HUES64 (cell line): ENCODE measurements around the gene ARPP21.
"Not testable (repeated sequence)": the region's sequence is repeated elsewhere in the genome, so short reads cannot be mapped to it uniquely, and the experiment has no call there.

Experiments used
- H3K27ac ChIP-seq: 2 replicates; pipeline ENCODE4 v1.7.0; 2013; ENCODE audit warnings: low read depth, low read length, inconsistent platforms
- H3K27me3 ChIP-seq: 2 replicates; pipeline ENCODE4 v1.6.1; 2013; ENCODE audit warnings: mild to moderate bottlenecking, low read length; ENCODE audit not compliant: insufficient read depth
- H3K36me3 ChIP-seq: 2 replicates; pipeline ENCODE4 v1.6.1; 2013; ENCODE audit warnings: mild to moderate bottlenecking, low read length; ENCODE audit not compliant: insufficient read depth
- H3K4me1 ChIP-seq: 2 replicates; pipeline ENCODE4 v1.6.1; 2013; ENCODE audit warnings: mild to moderate bottlenecking, low read length, moderate library complexity; ENCODE audit not compliant: insufficient read depth
- H3K4me3 ChIP-seq: 2 replicates; pipeline ENCODE4 v1.5.1; 2013; ENCODE audit warnings: mild to moderate bottlenecking, low read length, moderate library complexity
- H3K9ac ChIP-seq: 2 replicates; pipeline ENCODE4 v1.6.1; 2013; ENCODE audit warnings: mild to moderate bottlenecking, low read depth, low read length
- H3K9me3 ChIP-seq: 2 replicates; pipeline ENCODE4 v1.6.1; 2013; ENCODE audit warnings: low read depth, low read length; ENCODE audit not compliant: insufficient read depth
- WGBS: fragments of 150-250, 120-280 bp; methylation state at CpG from one replicate; pipeline ENCODE4 v1.1.7; 2013; ENCODE audit warnings: missing lambda C conversion rate; 5-methylcytosine and 5-hydroxymethylcytosine counted together

The ARPP21 gene

GRCh38 chr3:35620238-35620637 lies 19.1 kb upstream of the ARPP21 start:
- not testable (repeated sequence) for H3K9me3 ChIP-seq, H3K4me3 ChIP-seq, H3K27ac ChIP-seq, H3K9ac ChIP-seq, H3K27me3 ChIP-seq, H3K4me1 ChIP-seq, H3K36me3 ChIP-seq
- WGBS: 100% methylated on average over 1 of the region's 2 CpGs

- no peaks in the 10 kb centered on the region for H3K4me1 ChIP-seq
- 93% methylated on average over 2 of the region's 2 CpGs for WGBS
These were observed 14.6 kb upstream of the ARPP21 start for GRCh38 chr3:35624698-35625097.

GRCh38 chr3:35633332-35634124 lies 5.8 kb upstream of the ARPP21 start:
- 39% methylated on average over 2 of the region's 4 CpGs for WGBS
- no peak overlapping the region for H3K27ac ChIP-seq
- no peaks in the 10 kb centered on the region for H3K36me3 ChIP-seq
- peaks cover 15% of the 10 kb centered on the region for H3K27me3 ChIP-seq
- no peaks in the 10 kb centered on the region for H3K4me1 ChIP-seq
- H3K4me3 ChIP-seq: no peak overlapping the region
- peaks cover 5% of the 10 kb centered on the region; the same call in 1 of the 2 replicates for H3K9me3 ChIP-seq
- no peak overlapping the region for H3K9ac ChIP-seq

More at GRCh38 chr3:35624698-35625097, 14.6 kb upstream of the ARPP21 start:
- no peaks in the 10 kb centered on the region for H3K36me3 ChIP-seq
- no peaks in the 10 kb centered on the region for H3K9me3 ChIP-seq
- H3K9ac ChIP-seq: no peak overlapping the region
- H3K27me3 ChIP-seq: no peaks in the 10 kb centered on the region
- no peak overlapping the region for H3K4me3 ChIP-seq
- no peak overlapping the region for H3K27ac ChIP-seq

GRCh38 chr3:35635407-35635806 lies 3.9 kb upstream of the ARPP21 start:
- Histone ChIP-seq H3K9ac (no peak overlapping the region), H3K4me3 (no peak overlapping the region), H3K27me3 (peaks cover 34% of the 10 kb centered on the region), H3K27ac (no peak overlapping the region), H3K4me1 (no peaks in the 10 kb centered on the region), H3K36me3 (no peaks in the 10 kb centered on the region), H3K9me3 (peaks cover 7% of the 10 kb centered on the region; the same call in 1 of the 2 replicates)
- WGBS: 82% methylated on average over 3 of the region's 3 CpGs

DNA sequence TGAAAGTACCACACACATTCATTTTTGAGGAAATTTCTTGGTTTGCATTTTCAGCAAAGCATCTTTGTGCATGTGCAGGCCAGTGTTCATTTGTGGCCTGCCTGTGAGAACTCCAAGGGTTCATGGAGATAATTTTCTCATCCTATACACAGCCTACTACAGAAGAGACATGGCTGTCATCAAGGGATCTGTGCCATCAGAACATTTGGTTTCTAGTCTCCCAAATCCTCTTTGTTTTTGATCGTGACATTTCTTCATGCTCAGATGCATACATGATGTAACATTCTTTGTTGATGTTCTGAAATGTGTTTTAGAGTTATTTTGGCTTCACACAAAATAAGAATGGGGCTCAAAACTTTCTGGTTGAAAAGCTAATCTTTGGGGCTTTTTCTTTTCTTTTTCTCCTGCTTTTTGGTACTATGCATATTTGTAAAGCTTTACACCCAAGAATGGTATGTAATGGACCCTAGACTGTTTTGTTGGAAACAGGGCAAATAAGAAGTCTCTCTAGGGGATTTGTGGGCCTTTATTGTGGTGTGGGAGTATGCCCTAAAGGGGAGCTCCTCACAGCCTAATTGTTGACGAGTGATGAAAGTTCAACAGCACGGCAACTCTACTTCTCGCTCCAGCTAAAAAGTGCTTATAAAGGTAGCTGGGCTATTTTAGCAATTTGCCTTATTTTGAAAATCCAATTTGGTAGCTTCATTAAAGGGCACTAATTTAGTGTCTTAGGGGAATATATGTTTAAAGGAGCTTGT lies 3.2 kb upstream of the ARPP21 start:
- H3K4me3 ChIP-seq: no peak overlapping the region
- H3K4me1 ChIP-seq: no peaks in the 10 kb centered on the region
- no peak overlapping the region for H3K9ac ChIP-seq
- H3K27ac ChIP-seq: no peak overlapping the region
- peaks cover 7% of the 10 kb centered on the region; the same call in 1 of the 2 replicates for H3K9me3 ChIP-seq
- 98% methylated on average over 4 of the region's 4 CpGs for WGBS
- peaks cover 41% of the 10 kb centered on the region for H3K27me3 ChIP-seq
- H3K36me3 ChIP-seq: no peaks in the 10 kb centered on the region

GRCh38 chr3:35638251-35638979 lies 910 bp upstream of the ARPP21 start:
- Histone ChIP-seq H3K4me3 (peak overlapping the region; percentile 52), H3K27ac (no peak overlapping the region), H3K4me1 (no peaks in the 10 kb centered on the region), H3K9ac (no peak overlapping the region), H3K9me3 (peaks cover 2% of the 10 kb centered on the region; the same call in 1 of the 2 replicates), H3K27me3 (peaks cover 64% of the 10 kb centered on the region), H3K36me3 (no peaks in the 10 kb centered on the region)
- WGBS: 80% methylated on average over 12 of the region's 15 CpGs

DNA sequence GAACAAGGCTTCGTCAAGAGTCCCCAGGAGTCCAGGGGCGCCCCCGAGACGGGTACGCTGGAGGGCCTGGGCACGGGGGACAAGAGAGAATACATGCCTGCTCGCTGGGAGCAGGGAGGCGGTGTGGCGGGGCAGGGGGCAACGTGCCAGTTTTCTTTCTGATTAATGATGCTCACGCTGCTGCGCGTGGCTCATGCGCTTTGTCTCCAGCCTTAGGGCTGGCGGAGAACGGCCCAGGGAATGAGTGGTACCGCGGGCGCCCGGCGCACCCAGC lies 408 bp upstream of the ARPP21 start:
- Histone ChIP-seq H3K9me3 (peaks cover 2% of the 10 kb centered on the region; the same call in 1 of the 2 replicates), H3K27ac (no peak overlapping the region), H3K4me3 (peak overlapping the region; percentile 52), H3K27me3 (peaks cover 67% of the 10 kb centered on the region), H3K4me1 (no peaks in the 10 kb centered on the region), H3K9ac (no peak overlapping the region), H3K36me3 (no peaks in the 10 kb centered on the region)
- 17% methylated on average over 21 of the region's 21 CpGs for WGBS

DNA sequence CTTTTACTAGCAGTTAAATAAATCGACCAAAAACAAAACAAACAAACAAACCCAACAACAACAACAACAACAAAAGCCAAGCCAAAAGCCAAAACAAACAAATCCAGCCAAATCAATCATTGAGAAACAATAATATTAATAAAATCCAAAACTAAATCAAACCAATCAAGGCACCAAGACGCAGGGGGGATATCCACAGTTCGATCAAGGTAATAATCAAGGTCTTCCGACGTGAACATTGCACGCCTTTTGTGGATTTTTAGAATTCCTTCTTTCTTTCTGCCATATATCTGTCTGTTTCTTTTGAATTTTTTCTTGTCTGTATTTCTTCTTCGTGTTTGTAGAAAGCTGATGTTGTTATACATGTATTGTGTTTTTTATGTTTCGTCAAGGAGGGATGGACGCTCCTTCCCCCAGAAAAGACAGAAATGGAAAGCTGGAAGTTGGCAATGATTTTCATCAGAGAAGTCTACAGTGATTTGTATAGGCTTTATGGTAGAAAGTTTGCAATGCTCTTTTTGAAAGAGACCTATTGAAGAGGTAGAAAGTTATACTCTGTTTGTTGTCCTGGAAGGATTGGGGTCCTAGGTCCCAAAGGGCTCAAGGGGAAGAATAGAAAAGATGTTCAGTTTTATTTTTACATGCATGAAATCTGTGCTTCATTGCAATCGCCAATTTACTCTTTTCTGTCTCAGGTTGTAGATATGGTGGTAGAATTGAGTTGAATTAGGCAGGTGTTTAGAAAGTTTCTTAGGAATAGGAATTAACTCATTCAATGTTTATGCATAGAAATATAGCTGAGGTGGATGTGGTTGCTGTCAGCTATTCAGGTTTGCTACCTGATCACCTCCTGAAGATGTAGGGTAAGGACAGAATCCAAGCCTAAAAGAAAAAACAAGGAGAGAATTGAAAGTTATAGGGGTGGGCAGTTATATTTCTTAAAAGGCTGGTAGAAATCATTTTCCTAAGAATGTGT lies 1.2 kb downstream of the ARPP21 start:
- no peaks in the 10 kb centered on the region for H3K36me3 ChIP-seq
- H3K4me3 ChIP-seq: peak overlapping the region; percentile 52
- H3K9ac ChIP-seq: no peak overlapping the region
- WGBS: 64% methylated on average over 10 of the region's 10 CpGs
- H3K9me3 ChIP-seq: peaks cover 2% of the 10 kb centered on the region; the same call in 1 of the 2 replicates
- no peak overlapping the region for H3K27ac ChIP-seq
- H3K4me1 ChIP-seq: no peaks in the 10 kb centered on the region
- H3K27me3 ChIP-seq: peaks cover 68% of the 10 kb centered on the region

GRCh38 chr3:35641331-35641730 lies 2.0 kb downstream of the ARPP21 start:
- no peak overlapping the region for H3K4me3 ChIP-seq
- H3K27me3 ChIP-seq: peaks cover 68% of the 10 kb centered on the region
- H3K36me3 ChIP-seq: no peaks in the 10 kb centered on the region
- 96% methylated on average over 1 of the region's 1 CpG for WGBS
- peaks cover 2% of the 10 kb centered on the region; the same call in 1 of the 2 replicates for H3K9me3 ChIP-seq
- H3K4me1 ChIP-seq: no peaks in the 10 kb centered on the region
- H3K27ac ChIP-seq: no peak overlapping the region
- H3K9ac ChIP-seq: no peak overlapping the region

- H3K4me3 ChIP-seq: no peak overlapping the region
- H3K27me3 ChIP-seq: peaks cover 68% of the 10 kb centered on the region
- peaks cover 2% of the 10 kb centered on the region; the same call in 1 of the 2 replicates for H3K9me3 ChIP-seq
- WGBS: 89% methylated on average over 3 of the region's 4 CpGs
- H3K9ac ChIP-seq: no peak overlapping the region
- no peak overlapping the region for H3K27ac ChIP-seq
- H3K4me1 ChIP-seq: no peaks in the 10 kb centered on the region
- H3K36me3 ChIP-seq: no peaks in the 10 kb centered on the region
These were observed 2.7 kb downstream of the ARPP21 start for GRCh38 chr3:35641920-35642527.
